Stimulated activated naive CD8-positive, alpha-beta T cell treated with anti-CD3 and anti-CD28 coated beads, Interleukin-15, amount 100 ng/mL, for 72 hours (primary cell): ENCODE measurements around the gene MUC6.

Source experiments
- ATAC-seq: fragments of 150-1000 bp; cut with Tn5 transposase; 2 replicates; pipeline ENCODE4 v1.10.0; 2021; ENCODE audit warnings: mild to moderate bottlenecking, moderate library complexity
- DNase-seq, 2 donors: peaks; one replicate each; pipeline ENCODE4 v3.0.0; 2021 to 2022
- H3K27ac Mint-ChIP-seq, 2 donors: one replicate each; pipeline ENCODE4 v1.8.0; 2022; ENCODE audit warnings: mild to moderate bottlenecking in 2 of 2, mixed read lengths in 2 of 2, moderate library complexity in 2 of 2
- H3K27me3 Mint-ChIP-seq: one replicate; pipeline ENCODE4 v1.8.0; 2022; ENCODE audit warnings: mixed read lengths
- H3K4me1 Mint-ChIP-seq: one replicate; pipeline ENCODE4 v1.8.0; 2022; ENCODE audit warnings: mild to moderate bottlenecking, mixed read lengths
- H3K4me3 Mint-ChIP-seq, 2 donors: one replicate each; pipeline ENCODE4 v1.8.0; 2022; ENCODE audit warnings: mild to moderate bottlenecking in 2 of 2, mixed read lengths in 2 of 2, moderate library complexity in 1 of 2
- H3K9me3 Mint-ChIP-seq, 2 donors: one replicate each; pipeline ENCODE4 v1.8.0; 2022; ENCODE audit warnings: mixed read lengths in 2 of 2

Gene MUC6

DNA sequence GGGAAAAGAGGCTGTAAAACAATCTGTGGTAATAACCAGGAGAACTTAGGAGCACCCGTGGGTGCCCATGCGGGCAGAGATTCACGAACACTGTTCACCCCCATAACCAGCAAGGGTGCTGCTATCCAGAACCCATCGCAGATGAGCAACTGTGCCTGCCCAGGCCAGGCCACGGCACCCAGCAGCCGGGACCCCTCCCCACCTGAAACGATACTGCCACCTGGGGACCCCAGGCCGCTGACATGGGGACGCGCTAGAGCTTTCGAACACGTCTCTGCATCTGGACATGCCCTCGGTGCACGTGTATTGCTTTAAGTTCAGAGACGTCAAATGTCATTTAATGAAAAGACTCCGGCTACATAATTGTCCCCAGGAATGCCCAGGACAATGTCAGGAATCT is 23.9 kb upstream of the MUC6 start:
- peaks cover 0 to 9% of the 10 kb centered on the region in 2 donors for H3K9me3 Mint-ChIP-seq
- H3K4me3 Mint-ChIP-seq: no peak overlapping the region
- peaks cover 21% of the 10 kb centered on the region for H3K4me1 Mint-ChIP-seq
- DNase-seq: no peak
- no peak for ATAC-seq
- peaks cover 14% of the 10 kb centered on the region for H3K27me3 Mint-ChIP-seq
- no peak overlapping the region for H3K27ac Mint-ChIP-seq

DNA sequence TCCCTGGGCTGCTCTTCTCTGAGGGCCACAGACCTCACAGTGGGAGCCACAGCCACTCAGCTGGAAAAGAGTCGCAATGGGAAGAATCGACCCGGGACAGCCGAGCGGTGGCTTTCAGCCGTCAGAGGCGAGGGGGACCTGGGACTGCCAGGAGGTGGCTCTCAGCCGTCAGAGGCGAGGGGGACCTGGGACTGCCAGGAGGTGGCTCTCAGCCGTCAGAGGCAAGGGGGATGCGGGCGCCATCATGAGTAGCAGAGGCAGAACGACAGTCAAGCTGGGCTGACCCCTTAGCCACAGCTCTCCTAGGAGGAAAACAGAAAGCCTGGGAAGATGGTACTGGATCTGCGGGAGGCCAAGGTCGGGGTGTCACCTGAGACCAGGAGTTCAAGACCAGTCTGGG is 23.2 kb upstream of the MUC6 start:
- Mint-ChIP-seq H3K4me3 (no peak overlapping the region), H3K27ac (no peak overlapping the region), H3K27me3 (peaks cover 13% of the 10 kb centered on the region), H3K9me3 (peaks cover 0 to 9% of the 10 kb centered on the region in 2 donors), H3K4me1 (peaks cover 21% of the 10 kb centered on the region)
- no peak for ATAC-seq
- no peak for DNase-seq

DNA sequence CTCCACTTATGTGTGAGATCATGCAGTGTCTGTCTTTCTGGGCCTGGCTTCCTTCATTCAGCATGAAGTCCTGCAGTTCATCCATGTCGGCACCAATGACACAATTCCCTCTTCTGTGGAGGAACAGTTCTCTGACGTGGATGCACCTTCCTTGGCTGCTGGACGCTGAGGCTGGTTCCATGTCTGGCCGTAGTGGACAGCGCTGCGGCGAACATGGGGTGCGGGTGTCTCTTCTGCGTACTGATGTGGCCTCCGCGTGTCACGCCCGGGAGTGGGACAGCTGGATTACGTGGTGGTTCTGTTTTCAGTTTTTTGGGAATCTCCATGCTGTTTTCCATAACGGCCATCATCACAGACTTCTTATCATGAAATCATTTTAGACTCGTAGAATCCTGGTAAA is 21.3 kb upstream of the MUC6 start:
- Mint-ChIP-seq H3K4me1 (peaks cover 7% of the 10 kb centered on the region), H3K27ac (peak overlapping the region in 1 of 2 donors; percentile 72), H3K27me3 (peaks cover 13% of the 10 kb centered on the region), H3K4me3 (no peak overlapping the region), H3K9me3 (peaks cover 0 to 9% of the 10 kb centered on the region in 2 donors)
- DNase-seq (no peak), ATAC-seq (no peak)

DNA sequence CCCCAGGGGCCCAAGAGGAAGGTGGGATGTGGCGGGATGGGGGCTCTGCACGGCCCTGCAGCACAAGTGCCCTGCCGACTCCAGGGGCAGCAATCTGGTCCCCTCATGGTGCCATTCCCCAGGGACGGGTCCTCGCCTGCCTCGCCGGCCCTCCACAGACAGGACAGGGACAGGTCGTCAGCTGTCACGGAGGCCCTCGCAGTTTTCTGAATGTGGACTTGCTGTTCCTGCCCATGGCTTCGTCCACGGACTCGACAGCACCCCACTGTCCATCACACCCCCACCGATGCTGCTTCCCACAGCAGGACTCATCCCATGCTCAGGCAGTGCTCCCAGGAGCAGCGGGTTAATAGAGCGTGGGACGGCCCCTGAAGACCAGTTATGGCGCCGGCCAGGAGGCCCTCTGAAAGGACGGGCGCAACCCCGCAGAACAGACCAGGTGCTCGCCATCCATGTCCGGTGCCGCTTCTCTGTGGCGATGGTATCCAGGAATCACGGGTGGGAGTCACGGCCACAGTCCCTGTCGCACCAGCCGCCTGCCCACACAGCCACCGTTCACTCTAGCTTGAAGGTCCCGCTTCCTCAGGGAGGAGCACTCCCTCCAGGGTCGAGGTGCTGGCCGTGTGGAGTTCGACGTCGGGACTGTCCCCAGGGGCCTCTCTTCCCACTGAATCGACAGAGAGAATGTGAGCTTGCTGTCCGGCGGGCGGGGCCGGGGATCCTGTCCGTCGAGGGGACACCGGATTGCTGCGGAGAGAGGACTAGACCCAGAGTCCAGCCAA is 19.7 kb upstream of the MUC6 start:
- no peak for ATAC-seq
- Mint-ChIP-seq H3K9me3 (no peaks in the 10 kb centered on the region), H3K27me3 (peaks cover 14% of the 10 kb centered on the region), H3K4me1 (peaks cover 1% of the 10 kb centered on the region), H3K27ac (no peak overlapping the region), H3K4me3 (no peak overlapping the region)
- DNase-seq: no peak

DNA sequence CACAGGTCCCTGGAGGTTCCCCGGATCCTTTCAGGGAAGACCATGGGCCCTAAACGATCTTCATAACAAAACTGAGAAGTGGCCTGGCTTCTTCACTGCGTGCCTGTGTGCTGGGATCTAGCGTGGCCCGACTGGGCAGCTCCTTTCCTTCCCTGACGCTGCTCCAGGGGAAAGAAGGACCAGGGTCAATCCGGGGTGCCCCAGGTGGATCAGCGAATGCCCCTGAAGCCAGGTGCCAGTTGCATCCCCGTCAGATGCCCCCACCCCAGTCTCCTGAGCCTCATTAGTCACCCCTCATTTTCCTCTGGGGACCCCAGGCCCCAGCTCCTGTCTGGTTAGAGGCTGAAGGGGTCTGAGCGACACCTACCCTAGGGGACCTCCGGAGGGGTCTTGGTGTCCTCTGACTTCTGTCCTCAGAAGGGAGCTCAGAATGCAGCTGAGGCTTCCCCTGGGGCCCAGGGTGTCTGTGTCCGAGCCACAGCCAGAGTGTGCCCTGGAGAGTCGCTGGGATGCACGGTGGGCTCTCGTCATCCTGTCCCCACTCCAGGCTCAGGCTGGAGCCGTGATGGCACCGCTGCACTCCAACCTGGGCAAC is 18.7 kb upstream of the MUC6 start:
- Mint-ChIP-seq H3K9me3 (no peaks in the 10 kb centered on the region), H3K4me1 (peaks cover 6% of the 10 kb centered on the region), H3K4me3 (no peak overlapping the region), H3K27ac (no peak overlapping the region), H3K27me3 (peaks cover 24% of the 10 kb centered on the region)
- peak in 1 of 2 donors; percentile 7 for DNase-seq
- no peak for ATAC-seq

DNA sequence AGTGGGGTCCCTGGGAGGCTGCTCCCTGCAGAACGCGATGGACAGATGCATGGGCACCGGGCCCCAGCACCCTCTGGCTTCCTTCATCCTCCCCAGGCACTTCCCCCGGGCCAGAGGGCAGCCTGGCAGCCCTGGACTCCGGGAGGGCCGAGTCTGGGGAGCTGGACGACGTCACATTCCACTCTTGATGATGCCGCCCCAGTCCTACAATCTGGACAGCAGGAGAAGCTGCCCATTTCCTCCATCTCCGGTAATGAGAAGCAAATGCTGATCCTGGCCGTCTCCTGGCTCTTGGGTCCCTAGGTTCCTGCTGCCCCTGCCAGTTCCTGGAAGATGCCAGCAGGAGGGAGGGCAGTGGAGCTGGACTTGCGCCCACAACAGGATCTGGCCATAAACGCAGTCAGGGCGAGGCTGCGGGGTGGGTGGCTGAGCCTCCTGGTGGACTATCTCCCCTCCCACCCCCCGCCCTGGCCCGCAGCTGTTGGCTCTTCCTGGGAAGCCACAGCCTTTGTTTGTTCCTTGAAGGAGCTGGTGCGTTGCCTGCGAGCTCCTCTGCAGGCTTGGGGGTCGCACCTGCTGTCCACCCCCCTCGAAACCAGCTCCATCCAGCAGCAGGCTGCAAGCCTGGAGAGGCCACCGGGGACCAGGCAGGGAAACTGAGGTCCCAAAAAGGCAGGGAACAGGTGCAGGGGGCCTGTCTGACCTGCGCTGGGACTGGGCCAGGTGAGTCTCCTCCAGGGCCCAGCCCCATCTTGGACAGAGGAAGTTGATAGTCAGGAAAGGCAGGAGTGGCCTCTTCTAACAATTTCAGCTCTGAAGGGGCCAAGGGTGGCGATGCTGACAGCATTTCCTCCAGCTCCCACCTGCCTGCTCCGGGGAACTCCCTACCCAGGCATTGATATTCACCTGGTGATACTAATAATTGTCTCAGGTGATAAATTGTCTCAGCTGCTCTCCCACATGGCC is 17.9 kb upstream of the MUC6 start:
- Mint-ChIP-seq H3K9me3 (no peaks in the 10 kb centered on the region), H3K4me3 (no peak overlapping the region), H3K4me1 (peaks cover 6% of the 10 kb centered on the region), H3K27ac (no peak overlapping the region), H3K27me3 (peaks cover 29% of the 10 kb centered on the region)
- no peak for DNase-seq
- ATAC-seq: no peak

DNA sequence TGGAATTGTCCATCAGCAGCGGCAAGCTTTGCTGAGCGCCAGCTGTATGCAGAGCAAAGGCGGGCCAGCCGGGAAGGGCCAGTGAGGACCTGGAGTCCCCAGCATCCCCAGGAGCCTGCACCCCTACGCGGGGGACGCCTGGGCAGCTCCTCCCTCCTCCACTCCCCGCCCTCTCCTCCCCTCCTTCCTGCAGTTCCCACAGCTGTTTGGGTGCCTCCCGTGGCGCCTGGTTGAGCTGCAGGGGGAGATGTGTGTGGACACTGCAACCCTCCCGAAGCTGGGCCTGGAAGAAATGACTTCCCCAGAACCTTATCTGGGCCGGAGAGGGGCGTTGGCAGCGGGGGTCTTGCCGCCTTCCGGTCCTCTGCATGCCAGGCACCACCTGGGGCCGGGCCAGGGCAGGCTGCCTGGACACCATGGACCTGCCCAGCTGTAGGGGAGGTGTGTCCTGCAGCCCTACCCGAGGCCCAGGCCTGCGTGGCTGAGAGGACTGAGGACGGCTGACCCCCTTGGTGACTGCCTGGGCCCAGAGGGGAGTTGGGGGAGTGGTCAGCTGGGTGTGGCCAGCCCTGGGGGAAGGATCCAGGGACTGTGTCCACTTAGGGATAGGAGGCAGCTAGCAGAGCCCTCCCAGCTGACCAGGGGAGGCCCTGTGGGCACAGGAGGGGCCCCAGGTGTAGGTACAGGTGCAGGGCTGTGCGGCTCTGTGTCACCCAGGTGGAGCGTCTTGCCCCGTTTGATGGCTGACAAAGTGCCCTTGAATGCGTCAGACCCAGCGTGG is 16.8 kb upstream of the MUC6 start:
- no peak overlapping the region for H3K27ac Mint-ChIP-seq
- H3K27me3 Mint-ChIP-seq: peaks cover 40% of the 10 kb centered on the region
- ATAC-seq: no peak
- H3K4me1 Mint-ChIP-seq: peaks cover 6% of the 10 kb centered on the region
- DNase-seq: no peak
- H3K9me3 Mint-ChIP-seq: no peaks in the 10 kb centered on the region
- H3K4me3 Mint-ChIP-seq: no peak overlapping the region

DNA sequence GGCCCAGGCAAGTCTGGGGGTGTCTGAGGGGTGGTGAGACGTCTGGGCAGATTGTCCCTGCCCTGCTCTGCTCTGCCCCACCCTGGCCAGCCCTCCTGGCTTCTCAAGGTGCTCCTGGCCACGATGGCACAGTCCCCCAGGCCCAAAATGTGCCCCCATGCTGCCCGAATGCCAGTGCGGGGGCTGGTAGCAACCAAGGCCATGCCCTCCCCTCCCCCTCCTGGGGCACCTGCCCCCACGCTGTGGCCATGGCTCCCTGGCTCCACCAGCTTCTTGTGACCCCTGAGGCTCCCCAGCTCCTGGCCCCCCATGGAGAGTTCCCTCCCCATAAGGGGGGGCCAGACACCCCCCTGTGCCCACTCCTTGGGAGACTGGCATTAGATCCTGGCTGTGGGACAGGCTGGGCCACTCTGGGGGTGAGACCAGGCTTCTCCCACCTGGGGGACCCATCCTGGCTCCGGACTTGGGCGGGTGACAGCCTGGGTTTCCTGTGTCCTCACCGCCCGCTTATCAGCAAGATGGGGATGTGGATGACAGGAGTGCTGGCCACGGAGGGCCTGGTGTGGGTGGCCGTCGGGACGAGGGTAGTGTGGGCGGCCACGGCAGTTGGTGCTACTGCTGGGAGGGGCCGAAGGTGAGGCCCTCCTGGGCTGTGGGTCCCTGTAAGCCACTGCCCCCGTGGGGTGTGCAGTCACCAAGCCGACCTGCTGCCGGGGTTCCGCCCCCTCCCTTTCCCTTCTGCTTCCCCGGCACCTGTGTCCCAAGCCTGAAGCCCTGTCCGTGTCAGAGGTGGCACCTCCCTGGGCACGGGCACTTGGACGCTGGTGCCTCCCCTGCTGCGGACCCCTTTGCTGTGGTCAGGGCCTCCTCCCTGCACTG is 15.9 kb upstream of the MUC6 start:
- no peak overlapping the region for H3K4me3 Mint-ChIP-seq
- DNase-seq (no peak), ATAC-seq (no peak)
- H3K4me1 Mint-ChIP-seq: peaks cover 6% of the 10 kb centered on the region
- H3K27ac Mint-ChIP-seq: no peak overlapping the region
- no peaks in the 10 kb centered on the region for H3K9me3 Mint-ChIP-seq
- peaks cover 43% of the 10 kb centered on the region for H3K27me3 Mint-ChIP-seq

DNA sequence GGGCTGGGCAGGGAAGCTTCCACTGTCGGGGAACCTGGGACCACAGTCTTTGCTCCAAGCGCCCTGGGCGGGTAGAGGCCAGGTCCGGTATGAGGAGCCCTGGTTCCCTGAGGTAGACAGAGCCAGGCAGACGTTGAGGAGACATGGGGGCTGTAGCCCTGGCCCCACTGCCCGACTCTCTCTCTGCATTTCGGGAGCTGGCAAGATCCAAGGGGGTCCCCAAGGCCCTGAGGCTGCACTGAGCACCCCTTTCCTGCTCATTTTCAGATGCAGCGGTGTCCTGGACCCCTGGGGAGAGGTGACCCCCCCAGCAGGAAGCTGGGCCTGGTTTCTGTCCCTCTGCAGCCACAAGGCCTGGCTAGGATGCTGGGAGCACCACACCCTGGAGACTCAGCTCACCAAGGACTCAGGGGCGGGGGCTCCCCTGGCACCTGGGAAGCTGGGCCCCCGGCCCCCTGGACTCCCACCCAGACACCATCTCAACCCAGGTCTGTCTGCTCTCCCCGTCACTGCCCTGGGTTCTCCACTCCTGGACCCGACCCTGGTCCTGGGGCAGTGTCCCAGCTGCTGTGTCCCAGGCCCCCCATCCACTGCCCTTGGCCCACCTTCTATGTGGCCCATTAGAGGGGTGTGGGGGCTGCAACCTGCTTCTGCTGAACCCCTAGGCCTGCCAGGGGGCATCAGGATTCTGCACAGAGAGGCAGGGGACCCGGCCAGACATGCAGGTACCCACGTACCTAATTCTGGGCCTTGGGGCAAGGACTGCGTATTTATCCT is 15.0 kb upstream of the MUC6 start:
- Mint-ChIP-seq H3K4me3 (no peak overlapping the region), H3K4me1 (peaks cover 6% of the 10 kb centered on the region), H3K27ac (no peak overlapping the region), H3K9me3 (no peaks in the 10 kb centered on the region), H3K27me3 (peaks cover 45% of the 10 kb centered on the region)
- ATAC-seq (peak; percentile 11), DNase-seq (no peak)

DNA sequence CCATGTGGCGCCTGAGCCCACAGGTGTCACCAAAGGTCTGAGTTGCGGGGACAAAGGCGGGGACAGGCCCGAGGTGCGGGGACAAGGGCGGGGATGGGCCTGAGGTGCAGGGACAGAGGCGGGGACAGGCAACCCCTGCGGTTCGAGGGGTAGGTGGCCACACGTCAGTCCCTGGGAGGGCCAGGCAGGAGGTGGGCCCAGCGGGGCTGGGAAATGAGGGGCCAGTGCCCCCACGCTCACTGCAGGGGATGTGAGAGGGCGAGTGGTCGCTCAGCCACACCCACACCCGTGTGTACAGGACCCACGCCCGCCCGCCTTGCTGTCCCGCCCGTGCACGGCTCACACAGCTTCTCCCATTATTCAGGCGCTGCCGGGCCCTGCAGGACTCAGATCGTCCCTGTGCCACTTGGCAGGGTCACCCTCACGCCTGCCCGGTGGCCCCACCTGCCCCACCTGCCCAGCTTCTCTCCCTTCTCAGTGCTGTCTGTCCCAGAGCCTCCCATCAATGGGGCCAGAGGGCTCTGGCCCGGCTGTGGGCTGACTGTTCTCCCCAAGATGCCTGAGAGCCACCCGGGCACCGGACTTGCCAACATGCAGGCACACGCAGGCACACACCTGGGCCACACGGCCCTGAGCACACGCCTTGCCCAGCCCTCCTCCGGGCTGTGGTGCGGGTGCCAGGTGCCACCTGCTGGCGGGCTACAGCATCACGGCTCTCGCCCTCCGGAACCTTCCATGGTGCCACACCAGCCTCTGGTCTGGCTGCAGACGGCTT is 14.2 kb upstream of the MUC6 start:
- Mint-ChIP-seq H3K27ac (no peak overlapping the region), H3K27me3 (peaks cover 45% of the 10 kb centered on the region), H3K4me3 (no peak overlapping the region), H3K9me3 (no peaks in the 10 kb centered on the region), H3K4me1 (peaks cover 6% of the 10 kb centered on the region)
- ATAC-seq (peak; percentile 94), DNase-seq (peak; percentile 78 to 79)

DNA sequence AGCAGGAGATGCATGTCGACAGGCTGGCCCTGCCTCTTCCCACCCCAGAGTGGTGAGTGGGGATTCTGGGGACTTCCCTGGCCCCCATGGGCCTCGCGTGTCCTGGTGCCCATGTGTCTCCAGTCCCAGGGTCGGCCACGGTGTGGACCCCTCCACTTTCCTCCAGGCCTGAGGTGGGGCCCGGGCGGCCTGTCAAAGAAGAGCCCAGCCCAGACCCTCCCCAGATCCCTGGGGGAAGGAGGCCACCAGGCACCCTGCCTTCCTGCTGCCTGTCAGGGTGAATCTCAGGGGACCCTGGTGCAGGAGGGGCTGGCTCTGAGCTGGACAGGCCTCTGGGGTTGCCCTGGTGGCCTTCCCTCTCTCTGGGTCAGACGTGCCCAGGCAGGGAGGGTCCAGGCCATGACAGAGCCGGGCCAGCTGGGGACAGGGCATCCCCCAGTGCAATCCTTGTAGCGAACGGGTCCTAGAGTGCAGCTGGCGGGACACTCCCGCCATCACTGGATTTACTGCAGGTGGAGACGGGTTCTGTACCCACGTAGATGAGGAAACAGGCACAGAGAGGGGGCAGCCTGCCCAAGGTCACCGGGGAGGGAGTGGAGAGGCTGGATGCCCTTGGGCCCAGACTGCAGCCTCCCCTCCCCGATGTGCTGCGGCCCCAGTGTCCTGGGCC is 13.5 kb upstream of the MUC6 start:
- Mint-ChIP-seq H3K9me3 (no peaks in the 10 kb centered on the region), H3K4me1 (peaks cover 6% of the 10 kb centered on the region), H3K27me3 (peaks cover 45% of the 10 kb centered on the region), H3K4me3 (no peak overlapping the region), H3K27ac (no peak overlapping the region)
- no peak for ATAC-seq
- DNase-seq: no peak

DNA sequence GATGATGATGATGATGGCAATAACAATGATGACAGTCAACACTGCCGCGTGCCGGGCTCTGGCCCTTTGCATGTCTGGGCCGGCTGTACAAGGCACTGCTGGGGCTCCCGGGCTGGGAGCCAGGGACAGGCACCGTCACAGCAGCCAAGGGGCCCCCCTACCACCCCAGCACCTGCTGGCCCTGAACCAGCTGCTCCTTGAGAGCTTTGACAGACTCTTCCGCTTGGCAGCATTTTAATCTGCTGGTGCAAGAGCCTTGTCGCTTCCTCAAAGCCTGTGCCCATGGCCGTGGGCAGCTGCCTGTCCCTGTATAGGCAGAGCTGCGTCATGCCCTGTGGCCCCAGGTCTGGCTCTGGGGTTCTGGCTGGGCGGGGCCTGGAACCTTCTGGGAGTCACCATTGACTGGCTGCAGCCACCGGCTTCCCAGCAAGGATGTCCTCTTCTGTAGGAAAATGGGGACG is 12.9 kb upstream of the MUC6 start:
- peak overlapping the region in 1 of 2 donors; percentile 27 for H3K27ac Mint-ChIP-seq
- H3K27me3 Mint-ChIP-seq: peaks cover 50% of the 10 kb centered on the region
- DNase-seq (no peak), ATAC-seq (no peak)
- no peak overlapping the region for H3K4me3 Mint-ChIP-seq
- H3K9me3 Mint-ChIP-seq: no peaks in the 10 kb centered on the region
- peaks cover 6% of the 10 kb centered on the region for H3K4me1 Mint-ChIP-seq

DNA sequence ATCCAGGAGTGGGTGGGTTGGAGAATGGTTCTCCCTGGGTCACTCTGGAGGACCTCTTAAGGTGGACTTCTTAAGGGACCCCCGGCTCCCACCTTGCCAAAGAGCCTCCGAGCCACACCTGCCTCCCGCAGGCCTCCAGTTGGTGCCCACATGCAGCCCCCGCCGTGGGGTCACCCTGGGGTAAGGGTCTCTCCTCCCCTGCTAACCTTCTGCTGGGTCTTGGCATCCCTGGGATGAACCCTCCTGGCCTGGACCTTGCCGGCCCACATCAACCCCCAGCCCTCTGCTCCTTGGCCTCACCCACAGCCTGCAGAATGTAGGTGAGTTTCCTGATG is 12.5 kb upstream of the MUC6 start:
- peaks cover 6% of the 10 kb centered on the region for H3K4me1 Mint-ChIP-seq
- no peak overlapping the region for H3K4me3 Mint-ChIP-seq
- no peak for ATAC-seq
- no peak for DNase-seq
- no peaks in the 10 kb centered on the region for H3K9me3 Mint-ChIP-seq
- peaks cover 52% of the 10 kb centered on the region for H3K27me3 Mint-ChIP-seq
- H3K27ac Mint-ChIP-seq: peak overlapping the region in 1 of 2 donors; percentile 62
